Activated CD4-positive, alpha-beta T cell treated with anti-CD3 and anti-CD28 coated beads, Interleukin-2, Interleukin-6, amounts not matched to agents 100 ng/mL and 50 ng/mL, durations not matched to agents 16 hours and 8 hours (primary cell): ENCODE results near the gene TMEM18.
"Not testable (repeated sequence)": the region's sequence is repeated elsewhere in the genome, so short reads cannot be mapped to it uniquely, and the experiment has no call there.

Experiments used
- DNase-seq: peaks from one replicate; pipeline ENCODE4 v3.0.0-alpha.2; 2020

Gene TMEM18

DNA sequence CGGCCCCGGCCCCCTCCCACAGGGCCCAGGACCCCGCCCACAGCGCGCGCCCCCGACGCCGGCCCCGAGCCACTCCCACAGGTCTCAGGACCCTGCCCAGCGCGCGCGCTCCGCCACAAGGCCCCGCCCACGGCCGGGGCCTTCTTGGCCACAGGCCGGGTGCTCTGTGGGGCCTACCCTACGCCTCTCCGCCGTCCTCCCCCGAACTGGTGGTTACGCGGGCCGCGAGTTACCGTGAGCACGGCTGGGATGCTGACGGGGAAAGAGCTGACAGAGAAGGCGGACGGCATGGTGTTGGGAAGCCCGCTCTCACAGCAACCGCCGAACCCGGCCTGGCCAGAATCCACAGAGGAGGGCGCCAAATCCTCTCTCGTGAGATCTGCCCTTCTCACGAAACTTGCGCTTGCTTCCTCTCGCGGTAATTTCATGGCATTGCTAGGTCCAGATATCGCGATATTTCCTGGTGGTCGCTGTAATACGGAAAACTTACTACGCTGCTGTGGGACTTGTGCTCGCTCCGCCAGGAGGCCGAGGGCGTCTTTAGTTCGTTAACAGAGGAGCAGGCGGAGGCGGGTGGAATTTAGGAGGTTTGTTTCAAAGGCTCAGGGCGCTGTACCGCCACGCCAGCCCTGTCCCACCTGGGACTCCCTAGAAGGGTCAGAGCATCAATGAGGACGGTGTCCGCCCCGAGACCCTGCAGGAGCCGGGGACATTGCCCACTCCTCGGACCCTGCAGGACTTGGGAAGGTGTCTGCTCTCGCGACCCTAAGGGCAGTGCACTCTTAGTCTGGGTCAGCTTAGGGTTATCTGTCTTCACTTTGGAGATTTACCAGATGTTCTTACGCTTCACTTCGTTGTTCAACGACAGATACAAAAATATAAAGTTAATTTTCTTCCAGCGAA is at the start of gene TMEM18:
TSS of gene TMEM18 (minus strand) at position 351 of the 903 bp plus-strand sequence. CDS start at position 290, 61 bp downstream.
- peak; percentile 99 for DNase-seq

DNA sequence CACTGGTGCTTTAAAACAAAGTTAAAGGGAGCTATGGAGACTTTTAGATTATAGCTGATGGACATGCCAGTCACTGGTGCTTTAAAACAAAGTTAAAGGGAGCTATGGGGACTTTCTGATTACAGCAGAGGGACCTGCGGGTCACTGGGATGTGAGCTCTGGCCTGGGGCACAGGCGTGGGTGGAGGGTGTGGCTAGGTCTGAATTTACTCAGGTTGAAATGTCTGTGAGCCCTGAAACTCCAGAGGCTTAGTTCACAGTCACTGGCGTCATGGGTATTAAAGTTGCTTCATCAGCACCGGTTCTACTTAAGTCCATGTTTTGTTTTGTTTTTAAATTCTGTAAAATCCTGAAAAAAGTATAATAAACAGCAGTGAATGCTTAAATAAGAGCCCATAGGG is 49.0 kb upstream of the TMEM18 start:
- DNase-seq: no peak

DNA sequence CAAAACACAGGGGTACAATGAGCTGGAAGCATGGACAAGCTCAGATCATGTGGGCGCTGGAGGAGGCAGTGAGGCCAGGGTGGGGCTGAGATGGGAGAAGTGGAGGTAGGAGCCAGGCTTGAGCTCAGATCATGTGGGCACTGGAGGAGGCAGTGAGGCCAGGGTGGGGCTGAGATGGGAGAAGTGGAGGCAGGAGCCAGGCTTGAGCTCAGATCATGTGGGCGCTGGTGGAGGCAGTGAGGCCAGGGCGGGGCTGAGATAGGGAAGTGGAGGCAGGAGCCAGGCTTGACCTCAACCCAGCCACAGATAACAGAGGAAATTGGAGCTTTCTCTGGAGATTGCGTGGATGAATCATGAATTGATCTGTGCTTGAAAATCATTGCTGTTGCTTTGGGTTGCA is 48.3 kb upstream of the TMEM18 start:
- DNase-seq: no peak

DNA sequence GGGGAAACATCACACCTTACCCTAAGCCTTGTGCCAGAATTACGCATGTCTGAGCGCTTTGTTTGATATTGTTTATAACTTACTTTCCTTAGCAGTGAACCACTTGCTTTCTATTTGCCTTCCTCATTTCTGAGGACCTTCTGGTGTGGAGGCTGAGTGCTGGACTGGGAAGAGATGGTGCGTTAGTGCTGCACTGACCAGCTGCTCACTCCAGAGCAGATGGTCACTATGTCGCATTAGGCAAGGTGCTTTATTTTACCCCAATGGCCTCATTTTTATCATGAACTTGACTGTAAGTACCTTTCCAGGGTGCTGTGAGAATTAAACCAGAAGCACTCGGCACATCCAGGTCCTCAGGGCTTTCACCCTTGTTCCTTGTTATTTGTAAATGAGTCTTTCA is 46.6 kb upstream of the TMEM18 start:
- no peak for DNase-seq

DNA sequence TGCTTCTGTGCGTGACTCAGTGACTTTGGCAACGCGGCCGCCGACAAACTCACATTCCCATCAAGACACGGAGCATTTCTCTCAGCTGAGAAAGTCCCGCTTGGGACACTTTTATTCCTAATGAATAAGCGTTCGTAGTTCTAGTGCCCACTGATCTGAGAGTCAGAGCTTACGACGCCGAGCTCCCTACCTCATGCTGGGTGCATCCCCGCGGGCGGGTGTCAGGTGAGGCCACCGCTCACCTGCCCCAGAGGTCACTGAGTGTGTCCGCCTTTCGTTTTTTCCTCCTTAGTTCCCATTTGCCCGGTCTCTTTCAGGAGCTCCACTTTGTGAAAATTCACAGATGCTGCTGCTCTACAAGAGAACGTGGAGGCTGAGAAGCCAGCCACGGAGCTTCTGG is 43.6 kb upstream of the TMEM18 start:
- DNase-seq: no peak

DNA sequence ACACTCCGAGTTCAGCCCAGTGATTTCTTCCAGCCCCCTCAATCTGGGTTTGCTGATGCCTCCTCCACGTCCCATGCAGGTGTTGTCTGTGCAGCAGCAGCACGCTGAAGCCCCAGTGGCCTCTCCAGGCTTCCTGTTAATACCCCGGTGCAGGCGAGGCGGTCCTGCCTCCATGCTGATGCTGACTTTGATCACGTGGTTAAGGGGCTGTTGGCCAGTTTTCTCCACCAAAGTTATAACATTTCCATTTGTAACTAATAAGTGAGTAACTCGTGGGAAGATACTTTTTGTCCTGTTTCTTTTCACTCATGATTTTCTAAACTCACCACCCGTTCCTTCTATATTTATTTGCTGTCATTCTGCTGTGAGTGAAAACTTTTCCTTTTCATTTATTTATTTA is 42.5 kb upstream of the TMEM18 start:
- DNase-seq: no peak

DNA sequence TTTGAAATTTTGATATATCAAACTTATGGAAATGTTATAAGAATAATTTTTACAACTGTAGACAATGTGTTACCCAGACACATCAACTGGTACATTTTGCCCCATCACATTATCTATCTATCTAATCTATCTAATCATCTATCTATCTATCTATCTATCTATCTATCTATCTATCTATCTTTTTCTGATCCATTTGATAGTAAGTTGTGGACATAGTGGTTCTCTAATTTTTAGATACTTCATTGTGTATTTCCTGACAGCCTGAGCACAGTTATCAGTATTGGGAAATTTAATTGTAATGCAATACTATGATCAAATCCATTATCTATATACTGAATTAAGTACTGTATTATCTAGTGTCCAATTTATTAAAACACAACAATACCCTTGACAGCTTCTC is 42.0 kb upstream of the TMEM18 start:
- DNase-seq: no peak

DNA sequence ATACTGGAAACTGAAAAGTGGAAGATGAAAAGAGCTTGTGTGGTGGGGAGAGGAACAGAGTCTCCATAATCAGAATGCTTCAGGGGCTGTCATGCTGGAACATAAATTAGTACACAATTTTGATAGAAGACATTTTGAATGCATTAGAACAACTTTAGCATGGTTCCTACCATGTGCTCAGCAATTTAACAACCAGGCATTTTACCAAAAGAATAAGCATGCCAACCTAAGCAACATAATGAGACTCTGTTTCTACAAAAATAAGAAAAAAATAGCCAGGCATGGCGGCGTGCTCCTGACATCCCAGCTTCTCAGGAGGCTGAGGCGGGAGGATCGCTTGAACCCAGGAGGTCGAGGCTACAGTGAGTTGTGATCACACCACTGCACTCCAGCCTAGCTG is 40.5 kb upstream of the TMEM18 start:
- no peak for DNase-seq

DNA sequence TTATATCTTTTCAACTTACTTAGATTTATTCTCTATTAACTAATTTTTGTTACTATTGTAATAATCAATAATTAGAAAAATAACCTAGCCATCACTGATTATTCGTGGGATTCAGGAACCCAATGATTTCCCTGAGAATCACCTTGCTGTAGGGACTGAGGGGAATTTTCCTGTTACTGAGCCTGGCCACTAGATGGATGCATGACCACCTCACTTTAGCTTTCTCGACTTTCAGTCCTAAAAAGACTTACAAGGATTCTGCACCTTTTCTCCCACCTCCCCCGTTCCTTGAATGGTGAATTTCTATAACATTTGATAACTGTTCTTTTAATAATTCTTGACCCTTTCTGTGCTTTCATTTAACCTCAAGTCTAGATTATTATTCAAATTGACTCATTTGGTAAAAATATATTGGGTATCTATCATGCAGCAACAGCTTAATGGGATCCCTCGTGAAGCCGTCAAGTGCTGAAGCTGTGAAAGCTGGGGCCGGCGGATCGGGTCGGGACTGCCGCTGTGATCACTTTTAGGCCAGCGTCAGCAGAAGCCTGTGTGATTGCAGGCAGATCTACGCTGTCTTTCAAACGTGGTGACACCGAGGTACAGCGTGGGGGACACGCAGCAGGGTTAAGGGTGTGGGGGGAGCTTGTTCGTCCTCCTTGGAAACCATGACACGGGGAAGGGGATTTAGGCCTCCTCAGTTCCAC is 38.8 kb upstream of the TMEM18 start:
- no peak for DNase-seq

DNA sequence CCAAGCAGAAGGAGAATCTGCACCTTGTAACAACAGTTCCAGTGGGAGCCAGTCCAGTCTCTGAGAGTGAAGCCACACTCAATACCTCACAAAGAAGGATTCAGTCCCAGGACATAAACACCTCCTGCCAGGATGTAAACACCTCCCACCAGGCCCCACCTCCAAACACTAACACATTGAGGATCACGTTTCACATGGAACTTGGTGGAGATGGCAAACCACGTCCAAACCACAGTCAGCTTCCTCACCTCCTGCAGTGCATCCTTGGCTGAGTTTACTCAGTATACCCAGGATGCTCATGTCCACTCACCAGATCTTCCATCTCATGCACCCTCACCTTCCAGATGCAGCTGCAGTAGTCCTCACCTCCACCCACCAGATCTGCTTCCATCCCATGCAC is 37.8 kb upstream of the TMEM18 start:
- DNase-seq: no peak

DNA sequence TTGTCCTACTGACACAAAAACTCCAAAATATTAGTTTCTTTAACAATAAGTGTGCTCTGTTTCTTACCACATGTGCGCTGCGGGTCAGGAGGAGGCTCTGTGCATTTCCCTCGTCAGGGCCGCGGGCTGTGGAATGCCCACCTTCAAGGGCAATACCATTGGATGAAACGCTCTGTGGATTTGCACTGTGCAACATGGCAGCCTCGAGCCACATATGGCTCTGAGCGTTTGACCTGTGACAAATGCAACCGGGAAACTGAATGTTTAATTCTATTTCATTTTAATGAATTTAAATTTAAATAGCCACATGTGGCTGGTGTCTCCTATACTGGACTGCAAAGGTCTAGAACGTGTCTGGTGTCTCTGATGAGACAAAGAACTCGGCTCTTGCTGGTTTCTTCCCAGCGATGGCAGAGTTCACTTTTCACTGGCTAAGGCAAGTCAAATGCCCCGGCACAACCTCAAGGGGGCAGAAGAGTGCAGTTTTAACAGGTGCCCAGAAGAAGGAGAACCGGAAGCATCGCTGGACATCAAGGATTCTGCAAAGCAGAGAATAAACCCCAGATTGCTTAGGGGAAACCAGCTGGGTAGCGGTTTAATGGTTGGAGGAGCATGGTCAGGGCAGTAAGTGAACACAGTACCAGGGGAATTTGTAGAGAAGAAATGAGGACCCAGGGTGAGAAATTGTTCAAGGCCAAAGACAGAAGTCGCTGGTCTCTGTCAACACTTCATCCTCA is 37.0 kb upstream of the TMEM18 start:
- peak; percentile 61 for DNase-seq

DNA sequence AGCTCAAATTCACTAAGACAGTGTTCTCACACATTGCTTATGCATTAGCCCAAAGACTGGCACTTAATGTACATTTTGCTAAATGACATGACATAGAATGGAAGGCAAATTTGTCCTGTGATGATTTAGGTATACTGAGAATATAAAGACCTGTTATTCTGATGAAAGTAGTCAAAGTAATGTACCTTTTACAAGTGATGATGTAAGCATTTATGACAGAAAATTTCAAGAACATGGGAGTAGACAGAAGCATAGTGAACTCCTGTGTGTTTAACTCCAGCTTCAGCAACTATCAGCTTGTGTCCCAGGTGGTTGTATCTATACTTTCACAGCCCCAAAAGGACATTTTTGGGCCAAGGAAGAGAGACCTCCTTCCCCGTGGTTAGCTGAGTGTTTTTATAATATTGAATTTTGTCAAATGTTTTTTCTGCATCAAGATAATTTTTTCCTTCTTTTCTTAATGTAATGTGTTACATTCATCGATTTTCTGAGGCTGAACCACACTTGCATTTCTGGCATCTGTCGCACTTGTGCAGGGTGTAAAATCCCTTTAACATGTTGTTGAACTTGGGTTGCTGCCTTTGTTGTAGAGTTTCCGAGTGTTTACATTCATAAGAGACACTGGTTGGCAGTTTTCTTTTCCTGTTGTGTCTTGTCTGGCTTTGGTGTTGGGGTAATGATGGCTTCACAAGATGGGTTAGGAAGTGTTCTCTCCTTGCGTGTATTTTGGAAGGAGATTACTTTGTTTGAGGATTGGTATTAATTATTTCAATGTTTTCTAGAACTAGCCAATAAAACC is 33.9 kb upstream of the TMEM18 start:
- DNase-seq: no peak

DNA sequence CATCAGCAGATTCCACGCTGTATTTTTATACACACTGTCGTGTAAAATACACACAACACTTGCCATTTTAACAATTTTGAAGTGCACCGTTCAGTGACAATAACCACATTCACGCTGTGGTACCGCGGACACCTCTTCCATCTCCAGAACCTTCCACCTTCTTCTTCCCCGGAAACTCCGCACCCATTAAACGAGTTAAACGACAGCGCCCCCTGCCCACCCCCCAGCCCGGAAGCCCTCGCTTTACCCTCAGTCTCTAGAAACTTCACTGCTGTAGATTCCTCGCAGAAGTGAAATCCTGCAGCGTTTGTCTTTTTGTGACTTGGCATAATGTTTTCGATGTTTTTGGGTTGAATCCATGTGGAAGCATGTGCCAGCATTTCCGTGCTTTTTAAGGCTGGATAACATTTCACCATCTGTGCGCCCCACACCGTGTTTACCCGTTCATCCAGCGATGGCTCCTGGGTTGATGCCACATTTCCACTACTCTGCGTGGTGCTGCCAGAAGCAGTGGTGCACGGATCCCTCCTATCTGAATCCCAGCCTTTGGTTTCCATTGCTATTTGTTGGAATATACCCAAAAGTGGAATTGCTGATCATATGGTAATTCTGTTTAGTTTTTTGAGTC is 32.0 kb upstream of the TMEM18 start:
- DNase-seq: no peak

DNA sequence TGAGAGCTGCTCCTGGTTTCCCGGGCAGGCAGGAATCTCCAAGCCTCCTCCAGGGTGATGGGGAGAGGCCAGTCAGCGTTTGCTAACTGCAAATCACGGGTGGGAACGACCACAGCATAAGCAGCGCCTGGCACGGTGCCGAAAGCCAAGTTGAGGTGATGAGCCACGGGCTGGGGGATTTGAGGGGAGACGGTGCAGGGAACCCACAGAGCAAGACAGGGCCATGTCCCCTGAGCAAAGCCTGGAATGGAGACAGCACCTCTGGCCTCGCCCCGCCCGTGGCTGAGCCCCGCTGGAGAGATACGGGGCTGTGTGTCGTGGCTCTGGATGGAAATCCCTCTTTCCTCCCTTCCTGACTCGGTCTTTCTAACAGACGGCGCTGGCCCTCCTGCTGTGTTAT is 31.5 kb upstream of the TMEM18 start:
- DNase-seq: no peak

DNA sequence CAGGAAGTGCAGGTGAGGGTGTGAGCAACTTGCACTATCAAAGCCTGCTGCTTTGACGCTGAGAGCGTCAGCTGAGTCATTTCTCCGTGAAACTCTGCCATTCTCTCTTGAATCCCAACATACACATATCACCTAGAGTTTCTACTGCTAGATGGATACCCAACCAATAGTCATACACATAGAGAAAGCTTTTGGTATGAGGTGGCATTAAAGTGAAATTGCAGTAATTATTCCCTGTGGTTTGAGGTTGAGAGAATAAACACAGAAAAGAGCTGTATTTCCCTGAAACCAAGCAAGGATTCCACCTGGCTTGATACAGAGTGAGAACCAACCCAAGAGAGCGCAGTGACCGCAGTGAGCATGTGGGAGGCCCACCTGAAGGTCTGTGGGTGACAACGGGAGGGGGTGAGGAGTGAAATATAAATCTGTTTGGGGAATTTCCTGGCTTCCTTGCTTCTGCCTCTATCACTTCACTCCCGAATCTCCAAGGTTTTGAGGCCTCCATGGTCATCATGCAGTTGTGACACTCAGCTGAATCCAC is 28.8 kb upstream of the TMEM18 start:
- peak; percentile 77 for DNase-seq

DNA sequence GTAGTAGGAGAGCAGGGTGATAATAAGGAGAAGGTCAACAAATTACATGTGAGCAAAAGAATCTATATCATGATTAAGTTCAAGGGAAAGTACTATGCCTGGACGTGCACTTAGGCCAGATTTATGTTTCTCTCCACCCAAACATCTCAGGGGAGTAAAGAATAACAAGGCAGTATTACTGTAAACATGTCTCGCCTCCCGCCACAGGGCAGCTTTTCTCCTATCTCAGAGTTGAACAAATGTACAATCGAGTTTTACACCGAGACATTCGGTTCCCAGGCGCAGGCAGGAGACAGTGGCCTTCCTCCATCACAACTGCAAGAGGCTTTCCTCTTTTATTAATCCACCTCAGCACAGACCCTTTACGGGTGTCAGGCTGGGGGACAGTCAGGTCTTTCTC is 25.6 kb upstream of the TMEM18 start:
- not testable (repeated sequence) for DNase-seq

DNA sequence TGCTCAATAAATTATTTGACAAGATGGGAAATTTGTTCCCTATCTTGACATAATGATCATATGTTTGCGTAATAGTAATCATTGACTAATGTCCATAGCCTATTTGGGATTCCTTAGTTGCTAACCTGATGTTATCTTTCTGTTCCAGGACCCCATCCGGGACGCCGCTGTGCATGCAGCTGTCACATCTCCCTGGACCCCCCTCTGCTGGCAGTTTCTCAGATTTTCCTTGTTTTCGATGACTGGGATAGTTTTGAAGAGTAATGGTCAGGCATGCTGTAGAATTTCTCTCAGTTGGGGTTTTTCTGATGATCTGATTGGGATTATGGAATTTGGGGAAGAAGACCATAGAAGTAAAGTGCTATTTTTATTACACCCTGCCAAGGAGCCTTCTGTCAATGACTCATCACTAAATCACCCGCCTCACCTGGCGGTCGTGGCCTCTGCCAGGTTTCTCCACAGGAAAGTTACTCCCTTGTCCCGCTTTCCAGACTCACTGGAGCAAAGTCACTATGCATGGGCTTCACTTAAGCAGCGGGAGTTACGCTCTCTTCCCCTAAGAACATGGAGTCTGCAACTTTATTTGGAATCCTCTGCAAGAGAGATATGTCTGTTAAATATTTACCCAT is 19.9 kb upstream of the TMEM18 start:
- no peak for DNase-seq

DNA sequence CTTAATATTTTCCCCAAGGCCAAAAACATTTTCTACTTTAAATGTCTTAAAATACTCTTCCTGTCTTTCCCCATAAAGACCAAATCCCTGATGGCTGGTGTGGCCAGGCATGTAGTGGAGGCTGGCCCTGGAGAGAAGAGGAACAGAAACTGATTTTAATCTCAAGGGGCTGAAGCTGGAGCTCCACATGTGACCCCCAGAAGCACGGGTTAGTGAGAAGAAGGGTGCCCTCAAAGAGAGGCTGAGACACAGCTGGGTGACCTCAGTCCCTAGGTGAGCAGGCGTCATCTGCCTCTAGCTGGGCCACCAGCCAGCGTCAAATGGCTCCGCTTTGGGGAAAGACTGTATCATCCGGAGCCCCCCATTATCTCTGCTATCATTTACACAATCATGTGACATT is 19.3 kb upstream of the TMEM18 start:
- no peak for DNase-seq

DNA sequence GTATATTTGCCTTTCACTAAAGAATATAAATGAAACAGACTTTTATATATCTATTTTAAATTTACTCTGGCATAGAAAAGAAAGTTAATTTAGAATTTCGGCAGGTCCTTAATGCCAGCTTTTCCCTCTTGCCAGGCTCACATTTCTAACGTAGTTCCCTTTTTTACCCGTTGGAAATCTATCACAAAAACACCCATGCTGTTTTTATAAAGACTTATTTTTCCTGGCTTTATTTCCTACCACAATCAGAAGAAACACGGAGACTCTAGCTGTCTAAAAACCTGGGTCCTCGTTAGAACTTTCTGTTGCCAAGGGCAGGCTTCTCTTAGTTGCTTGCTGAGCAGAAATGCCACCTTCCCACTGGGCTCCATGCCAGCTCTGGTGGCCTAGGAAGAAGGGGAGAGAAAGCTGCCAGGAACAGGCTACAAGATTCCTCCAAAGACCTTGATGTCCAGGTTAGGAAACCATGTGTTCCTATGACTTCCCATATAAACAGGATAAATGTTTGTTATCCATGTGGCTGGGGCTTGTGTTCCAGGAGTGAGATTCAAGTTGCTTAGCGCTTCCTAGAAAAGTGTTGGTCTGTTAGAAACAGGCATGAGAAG is 17.8 kb upstream of the TMEM18 start:
- DNase-seq: no peak

DNA sequence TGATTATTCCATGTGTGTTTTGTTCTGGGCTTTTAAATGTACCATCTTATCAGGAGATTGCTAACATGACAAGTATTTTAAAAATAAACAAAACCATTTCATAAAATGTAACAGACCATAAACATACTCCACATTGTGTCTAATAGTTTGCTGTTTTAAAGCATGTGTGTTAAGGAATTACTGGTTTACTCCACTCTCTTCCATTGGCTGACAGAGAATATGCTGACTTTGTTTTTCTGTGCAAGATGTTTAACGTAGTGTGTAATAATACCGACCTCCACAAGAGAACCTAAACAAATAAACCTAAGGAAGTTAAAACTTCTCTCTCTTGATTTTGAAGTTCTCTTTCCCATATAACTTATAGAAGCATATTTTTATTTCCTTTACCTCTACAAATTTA is 17.0 kb upstream of the TMEM18 start:
- no peak for DNase-seq

DNA sequence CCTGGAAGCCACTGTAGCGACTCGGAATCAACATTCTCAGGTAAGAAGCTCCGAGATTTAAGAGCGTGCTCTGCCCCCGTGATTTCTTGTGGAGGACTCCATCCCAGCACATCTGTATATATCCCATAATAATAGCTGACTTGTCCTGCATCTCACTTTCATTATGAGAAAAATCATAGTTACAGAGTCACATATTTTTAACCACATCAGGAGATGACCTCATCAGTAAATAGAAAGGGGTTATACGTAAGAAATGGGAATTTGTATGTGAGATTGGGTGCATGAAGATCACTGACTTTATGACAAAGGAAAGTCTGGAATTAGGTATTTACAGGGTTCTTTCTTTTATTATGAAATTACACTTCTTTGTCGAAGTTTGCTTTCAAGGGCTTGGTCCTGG is 16.4 kb upstream of the TMEM18 start:
- DNase-seq: no peak
